HG03064 (cell line): Measurements from ENCODE around the gene RCAN2.

Experiments used
- ATAC-seq: cut with Tn5 transposase; IDR thresholded peaks from one replicate; pipeline ENCODE4 v1.9.1; 2021; ENCODE audit warnings: low read depth; ENCODE audit not compliant: unreplicated experiment

The RCAN2 gene

DNA sequence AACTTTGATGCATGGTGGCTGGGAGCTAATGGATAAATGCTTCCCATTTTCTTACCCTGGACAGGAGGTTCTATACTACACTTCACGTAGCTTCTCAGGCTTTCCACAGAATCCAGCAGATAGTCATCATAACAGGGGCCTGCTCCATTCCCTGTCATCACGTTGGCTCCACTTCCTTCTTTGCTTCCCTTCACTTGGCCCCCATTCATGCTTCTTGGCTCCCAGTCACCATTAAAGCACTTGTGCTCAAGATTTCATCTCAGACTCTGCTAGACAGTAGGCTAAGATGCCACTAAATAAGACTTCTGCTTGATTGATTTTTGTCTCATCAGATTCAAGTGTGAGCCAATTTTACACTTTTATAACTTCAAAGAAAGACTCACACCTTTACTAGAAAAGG is 186.0 kb downstream of the RCAN2 start:
- ATAC-seq: no peak

GRCh38 chr6:46302816-46303215 is 188.4 kb downstream of the RCAN2 start:
- ATAC-seq: no peak

DNA sequence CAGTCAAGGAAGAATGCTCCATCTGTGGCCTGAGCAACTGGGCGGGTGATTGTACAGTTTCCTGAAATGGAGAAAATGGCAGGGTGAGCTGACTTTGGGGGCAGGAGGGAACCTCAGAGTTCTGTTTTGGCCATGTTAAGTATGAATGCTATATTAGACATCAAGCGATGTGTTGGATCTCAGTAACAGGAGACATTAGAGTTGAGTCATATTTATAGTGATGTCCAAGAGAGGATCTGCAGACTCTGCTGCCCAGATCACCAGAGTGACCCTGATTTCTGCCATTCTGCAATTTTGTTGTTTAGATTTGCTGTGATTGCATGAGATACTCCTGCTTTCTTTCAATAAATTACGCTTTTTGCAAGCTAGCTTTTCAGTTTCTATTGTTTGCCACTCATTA is 189.1 kb downstream of the RCAN2 start:
- no peak for ATAC-seq

GRCh38 chr6:46299253-46299652 is 192.0 kb downstream of the RCAN2 start:
- no peak for ATAC-seq

GRCh38 chr6:46296586-46296985 is 194.7 kb downstream of the RCAN2 start:
- ATAC-seq: no peak

GRCh38 chr6:46293641-46294316 is 197.5 kb downstream of the RCAN2 start:
- ATAC-seq: peak; percentile 70

- no peak for ATAC-seq
These were observed 199.4 kb downstream of the RCAN2 start for GRCh38 chr6:46291880-46292279.

GRCh38 chr6:46291275-46291633 is 200.0 kb downstream of the RCAN2 start:
- ATAC-seq: no peak

DNA sequence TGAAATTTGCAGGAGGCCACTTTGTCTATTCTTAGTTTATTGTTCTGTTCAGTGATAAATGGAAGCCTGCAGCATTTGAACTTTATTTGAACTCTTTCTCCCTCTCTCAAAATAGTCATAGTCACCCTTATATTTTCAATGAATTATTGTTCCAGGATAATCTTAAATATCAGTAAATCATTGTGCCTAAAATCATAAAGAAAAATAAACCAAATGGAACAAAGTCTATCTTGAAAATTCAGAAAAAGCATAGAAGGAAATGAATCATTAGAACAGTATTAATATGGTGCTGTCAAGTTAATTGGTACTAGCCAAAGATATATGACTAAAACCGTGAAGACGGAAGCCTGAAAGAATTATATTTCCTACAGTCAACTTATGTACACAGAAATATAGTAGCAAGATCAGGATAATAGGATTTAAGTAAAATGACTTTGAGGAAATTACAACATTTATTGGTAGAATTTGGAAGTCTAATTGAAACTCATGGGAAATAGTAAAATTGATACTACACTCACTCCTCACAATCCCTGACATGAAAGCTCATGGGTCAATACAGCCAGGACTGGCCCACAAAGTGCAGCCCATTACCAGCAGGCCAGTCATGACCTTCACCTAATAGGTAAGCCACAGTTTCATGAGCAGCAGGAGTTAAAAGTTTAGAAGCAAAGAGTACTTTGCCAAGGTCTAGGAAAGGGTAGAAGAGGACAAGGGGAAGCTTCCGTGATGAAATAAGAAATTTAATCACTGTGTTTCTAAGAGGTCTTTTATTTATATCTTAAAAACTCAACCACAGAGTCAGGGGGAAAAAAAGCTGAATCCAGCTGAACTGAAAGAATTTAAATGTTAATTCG is 200.6 kb downstream of the RCAN2 start:
- no peak for ATAC-seq

GRCh38 chr6:46289898-46290297 is 201.4 kb downstream of the RCAN2 start:
- ATAC-seq: no peak

- no peak for ATAC-seq
These were observed 202.4 kb downstream of the RCAN2 start for GRCh38 chr6:46288835-46289234.

- ATAC-seq: no peak
These were observed 203.6 kb downstream of the RCAN2 start for GRCh38 chr6:46287681-46288080.

DNA sequence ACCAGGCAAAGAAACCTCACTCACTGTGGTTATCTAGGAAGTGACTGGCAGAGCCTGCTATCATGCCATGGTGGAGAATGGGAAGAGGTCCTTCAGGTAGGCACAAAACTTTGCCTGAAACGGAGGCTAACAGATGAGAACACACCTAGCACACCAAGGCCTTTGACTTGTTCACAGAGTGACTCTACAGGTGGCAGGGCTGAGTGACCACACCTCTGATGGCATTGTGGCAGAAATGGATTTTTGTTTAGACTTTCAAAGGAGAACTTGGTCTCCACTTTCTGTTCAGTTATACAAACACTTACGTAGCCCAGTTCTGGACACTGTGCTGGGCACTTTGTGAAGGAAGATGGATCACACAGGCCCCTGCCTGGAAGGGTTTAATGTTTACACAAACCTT is 204.2 kb downstream of the RCAN2 start:
- no peak for ATAC-seq

DNA sequence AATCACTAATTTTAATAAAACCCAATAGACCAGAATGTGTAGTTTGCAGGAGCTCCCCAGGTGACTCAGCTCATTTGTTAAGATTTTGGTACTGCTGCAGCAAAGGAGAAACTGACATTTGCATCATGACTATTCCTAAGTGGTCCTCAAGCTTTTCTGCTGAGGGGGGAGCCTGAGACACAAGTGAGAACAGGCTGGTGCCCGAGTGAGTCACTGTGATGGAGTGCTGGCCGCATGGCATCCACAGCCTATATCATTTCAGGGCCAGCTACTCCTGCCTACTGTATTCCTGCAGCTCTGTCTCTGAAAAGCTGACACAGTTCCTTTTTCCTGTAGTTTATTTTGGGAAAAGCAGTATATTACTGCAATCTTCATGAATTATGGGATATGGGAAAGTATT is 206.8 kb downstream of the RCAN2 start:
- ATAC-seq: no peak

DNA sequence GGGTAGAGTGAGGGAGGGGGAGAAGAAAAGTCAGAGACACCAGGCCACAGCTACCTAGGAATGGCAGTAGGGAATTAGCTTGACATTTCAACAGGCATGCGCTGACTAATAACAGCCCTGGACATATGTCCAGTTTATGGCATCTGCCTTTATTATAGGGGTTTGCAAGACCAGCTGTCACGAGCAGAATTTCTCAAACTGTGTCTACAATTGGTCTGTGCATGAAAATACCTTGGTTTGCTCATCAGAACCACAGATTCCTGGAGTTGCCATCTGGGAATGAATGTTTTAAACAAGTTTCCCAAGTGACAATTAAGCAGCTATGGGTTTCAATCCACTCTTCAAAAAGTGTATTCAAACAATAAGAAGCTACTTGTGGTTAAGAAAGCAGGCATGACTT is 210.1 kb downstream of the RCAN2 start:
- no peak for ATAC-seq

DNA sequence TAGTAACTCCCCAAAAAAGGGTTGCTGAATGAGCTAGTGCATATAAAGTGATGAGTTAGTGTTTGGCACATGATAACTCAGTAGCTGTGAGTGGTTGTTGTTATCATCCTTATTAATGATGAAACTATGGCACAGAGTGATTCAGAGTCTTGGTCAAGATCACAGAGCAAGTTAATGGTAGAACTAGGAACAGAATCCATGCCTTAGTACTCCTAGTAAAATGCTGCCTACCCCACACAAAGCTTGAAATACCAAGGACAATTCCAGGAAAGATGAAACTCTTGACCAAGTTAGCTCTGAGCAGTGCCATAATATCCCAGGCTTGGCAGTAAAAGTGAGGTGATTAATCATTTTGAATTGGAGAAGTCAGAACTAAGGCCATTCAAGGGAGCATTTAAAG is 211.4 kb downstream of the RCAN2 start:
- no peak for ATAC-seq

DNA sequence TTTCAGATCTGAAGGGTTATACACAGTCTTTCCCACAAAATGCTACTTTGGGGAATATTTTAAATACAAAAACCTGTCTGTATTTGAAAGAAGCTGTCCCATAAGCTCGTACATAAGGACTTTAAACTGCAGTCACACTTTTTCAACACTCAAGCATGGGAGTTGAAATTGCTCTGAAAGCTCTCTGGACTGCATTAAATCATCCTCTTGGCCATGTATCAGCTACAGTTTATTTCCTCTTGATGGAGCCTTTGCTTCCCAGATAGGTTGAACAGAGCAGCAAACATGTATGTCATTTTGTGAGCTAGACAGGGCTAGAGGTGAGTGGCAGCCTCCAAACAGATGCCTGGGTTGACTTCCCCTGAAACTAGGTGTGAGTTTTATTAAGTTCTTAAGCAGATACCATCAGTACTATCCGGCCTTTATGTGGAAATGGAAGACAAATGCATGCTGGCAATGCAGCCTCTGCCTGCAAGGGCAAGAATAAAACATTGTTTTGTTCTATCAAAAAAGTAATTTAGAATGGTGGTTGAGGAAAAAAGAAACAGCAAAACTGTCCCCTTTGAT is 214.6 kb downstream of the RCAN2 start:
- ATAC-seq: no peak

DNA sequence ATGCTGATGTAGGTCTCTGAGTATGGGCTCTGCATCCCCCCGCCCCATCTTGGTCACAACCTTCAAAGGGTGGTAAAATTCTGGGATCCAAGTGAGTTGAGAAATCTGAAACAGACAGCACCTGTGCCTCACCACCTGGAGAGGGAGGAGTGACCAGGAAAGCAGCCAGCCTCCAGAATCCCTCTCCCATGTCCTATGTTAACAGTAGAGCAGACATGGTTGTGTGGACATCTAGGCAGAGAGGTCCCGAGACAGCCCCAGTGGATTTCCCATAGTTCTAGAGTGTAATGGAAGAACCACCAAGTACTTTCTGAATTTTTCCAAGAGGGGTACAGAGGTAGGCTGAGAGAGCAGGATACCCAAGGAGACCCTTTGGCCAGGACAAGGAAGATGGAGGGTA is 216.7 kb downstream of the RCAN2 start:
- ATAC-seq: no peak

GRCh38 chr6:46273911-46274310 is 217.3 kb downstream of the RCAN2 start:
- no peak for ATAC-seq

DNA sequence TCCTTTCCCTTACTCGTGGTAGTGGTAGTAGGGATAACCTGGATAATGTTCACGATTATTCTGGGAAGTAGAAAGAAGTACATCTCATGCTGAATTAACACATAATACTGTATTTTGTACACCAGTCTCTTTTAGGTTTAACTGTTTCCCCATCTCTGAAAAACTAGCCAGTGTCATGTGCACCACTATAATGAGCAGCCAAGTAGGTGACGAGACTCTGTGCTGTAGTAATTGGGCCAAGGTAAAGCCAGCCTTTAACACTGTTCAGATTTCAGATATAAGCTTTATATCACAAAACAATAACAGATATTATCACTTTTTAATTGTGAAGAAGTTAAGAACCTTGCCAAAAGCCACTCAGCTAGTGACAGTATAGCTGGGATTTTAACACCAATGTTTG is 219.5 kb downstream of the RCAN2 start:
- ATAC-seq: no peak

GRCh38 chr6:46271107-46271506 is 220.1 kb downstream of the RCAN2 start:
- ATAC-seq: no peak

DNA sequence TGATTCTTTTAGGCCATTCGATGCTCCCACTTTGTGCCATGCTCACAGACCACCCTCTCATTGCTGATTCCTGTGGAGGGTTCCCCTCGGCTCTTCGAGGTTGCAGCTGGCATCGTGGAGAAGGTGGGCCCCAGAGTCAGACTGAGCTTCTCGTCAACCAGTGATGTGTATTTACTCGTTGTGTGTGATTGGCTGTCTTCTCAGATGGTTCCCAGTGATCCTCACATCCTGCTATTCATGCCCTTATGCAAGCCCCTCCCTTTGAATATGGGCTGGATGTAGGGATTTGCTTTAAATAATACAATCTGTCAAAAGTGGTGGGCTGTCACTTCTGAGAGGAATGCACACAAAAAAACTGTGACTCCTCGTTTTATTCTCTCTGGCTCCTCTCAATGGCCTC is 220.9 kb downstream of the RCAN2 start:
- no peak for ATAC-seq
